GM21360 (cell line): ENCODE data around the gene ZCWPW1.

Experiments
- ATAC-seq: cut with Tn5 transposase; IDR thresholded peaks from one replicate; pipeline ENCODE4 v1.9.1; 2021; ENCODE audit warnings: mild to moderate bottlenecking, moderate library complexity; ENCODE audit not compliant: unreplicated experiment

Gene ZCWPW1

GRCh38 chr7:100428199-100428966, at the start of gene ZCWPW1:
Gene ZCWPW1, minus strand, starts transcription at chr7:100428703. Its CDS starts 8,054 bp downstream, at chr7:100420649.
- ATAC-seq: peak; percentile 33

- ATAC-seq: no peak
These were observed 49.4 kb upstream of the ZCWPW1 start for GRCh38 chr7:100477871-100478267.

GRCh38 chr7:100476903-100477870, 48.7 kb upstream of the ZCWPW1 start:
- no peak for ATAC-seq

GRCh38 chr7:100476101-100476780, 47.7 kb upstream of the ZCWPW1 start:
- no peak for ATAC-seq

GRCh38 chr7:100475549-100475948, 47.0 kb upstream of the ZCWPW1 start:
- ATAC-seq: no peak

- ATAC-seq: no peak
These were observed 44.5 kb upstream of the ZCWPW1 start for GRCh38 chr7:100472854-100473499.

GRCh38 chr7:100472121-100472851, 43.8 kb upstream of the ZCWPW1 start:
- ATAC-seq: no peak

GRCh38 chr7:100471021-100471420, 42.5 kb upstream of the ZCWPW1 start:
- ATAC-seq: no peak

- ATAC-seq: peak; percentile 50
These were observed 40.9 kb upstream of the ZCWPW1 start for GRCh38 chr7:100469227-100470044.

- no peak for ATAC-seq
These were observed 39.3 kb upstream of the ZCWPW1 start for GRCh38 chr7:100467638-100468373.

- ATAC-seq: no peak
These were observed 38.4 kb upstream of the ZCWPW1 start for GRCh38 chr7:100466653-100467605.

- ATAC-seq: no peak
These were observed 37.3 kb upstream of the ZCWPW1 start for GRCh38 chr7:100465702-100466311.

- ATAC-seq: no peak
These were observed 36.8 kb upstream of the ZCWPW1 start for GRCh38 chr7:100465299-100465698.

- no peak for ATAC-seq
These were observed 36.3 kb upstream of the ZCWPW1 start for GRCh38 chr7:100464791-100465190.

GRCh38 chr7:100464210-100464660, 35.7 kb upstream of the ZCWPW1 start, which contains the start of gene SPACDR:
Gene SPACDR, minus strand, starts transcription at chr7:100464260. Its CDS starts 235 bp downstream, at chr7:100464025.
- ATAC-seq: no peak

GRCh38 chr7:100457033-100457432, 28.5 kb upstream of the ZCWPW1 start:
- ATAC-seq: no peak

- ATAC-seq: no peak
These were observed 28.1 kb upstream of the ZCWPW1 start for GRCh38 chr7:100456562-100456961.
